WTC11 (cell line): ENCODE data around the gene PTPRT.

Experiments used
- CREM ChIP-seq: sonication (generic); formaldehyde crosslinking; IDR thresholded peaks from 2 replicates; pipeline ENCODE4 v1.8.1; 2022; ENCODE audit warnings: mild to moderate bottlenecking, missing genetic modification reagents, moderate library complexity
- CTCF ChIP-seq: fragments of 200-600 bp; IDR thresholded peaks from 2 replicates; pipeline ENCODE4 v1.8.0; 2022; ENCODE audit warnings: antibody characterized with exemption
- ELF4 ChIP-seq: sonication (generic); formaldehyde crosslinking; IDR thresholded peaks from 2 replicates; pipeline ENCODE4 v1.8.1; 2022; ENCODE audit warnings: low read depth, mild to moderate bottlenecking, moderate library complexity, missing genetic modification reagents
- FOXJ3 ChIP-seq: sonication (generic); formaldehyde crosslinking; IDR thresholded peaks from 2 replicates; pipeline ENCODE4 v1.9.0; 2021; ENCODE audit warnings: missing genetic modification reagents, mild to moderate bottlenecking, borderline replicate concordance
- JAZF1 ChIP-seq: fragments of 250-450 bp; sonication (Bioruptor Pico); IDR thresholded peaks from 2 replicates; pipeline ENCODE4 v1.9.0; 2021; ENCODE audit warnings: moderate library complexity, mild to moderate bottlenecking, inconsistent platforms
- JUN ChIP-seq: sonication (generic); formaldehyde crosslinking; IDR thresholded peaks from 2 replicates; pipeline ENCODE4 v1.8.0; 2023; ENCODE audit warnings: mild to moderate bottlenecking, missing genetic modification reagents
- KAT7 ChIP-seq: sonication (generic); formaldehyde crosslinking; IDR thresholded peaks from 2 replicates; pipeline ENCODE4 v1.8.1; 2023; ENCODE audit warnings: missing genetic modification reagents, mild to moderate bottlenecking, borderline replicate concordance
- NFYB ChIP-seq: sonication (generic); formaldehyde crosslinking; conservative IDR thresholded peaks from 2 replicates; pipeline ENCODE4 v1.8.0; 2022; ENCODE audit warnings: low read depth, missing genetic modification reagents
- SP1 ChIP-seq: sonication (generic); formaldehyde crosslinking; conservative IDR thresholded peaks from 2 replicates; pipeline ENCODE4 v1.8.1; 2022; ENCODE audit warnings: missing genetic modification reagents
- TEAD4 ChIP-seq: sonication (generic); formaldehyde crosslinking; IDR thresholded peaks from 2 replicates; pipeline ENCODE4 v1.8.0; 2022; ENCODE audit warnings: mild to moderate bottlenecking, missing genetic modification reagents
- TF ChIP-seq, protein P1 (sequence below): sonication (generic); formaldehyde crosslinking; IDR thresholded peaks from 2 replicates; pipeline ENCODE4 v1.8.0; 2022; ENCODE audit warnings: mild to moderate bottlenecking, missing genetic modification reagents
- TF ChIP-seq, protein P2 (sequence below): sonication (generic); formaldehyde crosslinking; IDR thresholded peaks from 2 replicates; pipeline ENCODE4 v1.8.1; 2023; ENCODE audit warnings: mild to moderate bottlenecking, missing genetic modification reagents, borderline replicate concordance
- TF ChIP-seq, protein P3 (sequence below): sonication (generic); formaldehyde crosslinking; IDR thresholded peaks from 2 replicates; pipeline ENCODE4 v1.8.1; 2023; ENCODE audit warnings: mild to moderate bottlenecking, missing genetic modification reagents, moderate library complexity
- TF ChIP-seq, protein P4 (sequence below): sonication (generic); formaldehyde crosslinking; IDR thresholded peaks from 2 replicates; pipeline ENCODE4 v1.8.1; 2023; ENCODE audit warnings: mild to moderate bottlenecking, missing genetic modification reagents

DNA sequence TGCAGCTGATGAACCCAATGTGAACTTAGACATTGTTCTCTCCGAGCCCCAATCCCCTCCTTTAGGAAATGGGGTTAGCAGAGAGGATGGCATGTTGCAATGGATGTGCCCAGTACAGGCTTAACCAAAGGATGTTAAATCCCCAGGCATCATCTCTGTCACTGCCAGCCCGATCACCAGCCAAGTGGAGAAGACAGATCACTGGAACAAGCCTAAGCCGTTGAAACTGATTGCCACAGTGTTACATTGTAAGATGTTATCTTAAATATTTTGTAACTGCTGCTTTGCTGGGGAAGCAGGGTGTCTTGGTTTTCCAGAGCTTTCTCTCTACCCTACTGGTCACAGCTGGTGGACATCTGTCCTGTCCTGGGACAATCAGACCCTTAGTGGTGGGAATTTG lies 788.1 kb downstream of the PTPRT start:
- TF ChIP-seq, protein P1, sequence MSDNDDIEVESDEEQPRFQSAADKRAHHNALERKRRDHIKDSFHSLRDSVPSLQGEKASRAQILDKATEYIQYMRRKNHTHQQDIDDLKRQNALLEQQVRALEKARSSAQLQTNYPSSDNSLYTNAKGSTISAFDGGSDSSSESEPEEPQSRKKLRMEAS (CRISPR knock-in tag): no peak
- TF ChIP-seq, protein P2, sequence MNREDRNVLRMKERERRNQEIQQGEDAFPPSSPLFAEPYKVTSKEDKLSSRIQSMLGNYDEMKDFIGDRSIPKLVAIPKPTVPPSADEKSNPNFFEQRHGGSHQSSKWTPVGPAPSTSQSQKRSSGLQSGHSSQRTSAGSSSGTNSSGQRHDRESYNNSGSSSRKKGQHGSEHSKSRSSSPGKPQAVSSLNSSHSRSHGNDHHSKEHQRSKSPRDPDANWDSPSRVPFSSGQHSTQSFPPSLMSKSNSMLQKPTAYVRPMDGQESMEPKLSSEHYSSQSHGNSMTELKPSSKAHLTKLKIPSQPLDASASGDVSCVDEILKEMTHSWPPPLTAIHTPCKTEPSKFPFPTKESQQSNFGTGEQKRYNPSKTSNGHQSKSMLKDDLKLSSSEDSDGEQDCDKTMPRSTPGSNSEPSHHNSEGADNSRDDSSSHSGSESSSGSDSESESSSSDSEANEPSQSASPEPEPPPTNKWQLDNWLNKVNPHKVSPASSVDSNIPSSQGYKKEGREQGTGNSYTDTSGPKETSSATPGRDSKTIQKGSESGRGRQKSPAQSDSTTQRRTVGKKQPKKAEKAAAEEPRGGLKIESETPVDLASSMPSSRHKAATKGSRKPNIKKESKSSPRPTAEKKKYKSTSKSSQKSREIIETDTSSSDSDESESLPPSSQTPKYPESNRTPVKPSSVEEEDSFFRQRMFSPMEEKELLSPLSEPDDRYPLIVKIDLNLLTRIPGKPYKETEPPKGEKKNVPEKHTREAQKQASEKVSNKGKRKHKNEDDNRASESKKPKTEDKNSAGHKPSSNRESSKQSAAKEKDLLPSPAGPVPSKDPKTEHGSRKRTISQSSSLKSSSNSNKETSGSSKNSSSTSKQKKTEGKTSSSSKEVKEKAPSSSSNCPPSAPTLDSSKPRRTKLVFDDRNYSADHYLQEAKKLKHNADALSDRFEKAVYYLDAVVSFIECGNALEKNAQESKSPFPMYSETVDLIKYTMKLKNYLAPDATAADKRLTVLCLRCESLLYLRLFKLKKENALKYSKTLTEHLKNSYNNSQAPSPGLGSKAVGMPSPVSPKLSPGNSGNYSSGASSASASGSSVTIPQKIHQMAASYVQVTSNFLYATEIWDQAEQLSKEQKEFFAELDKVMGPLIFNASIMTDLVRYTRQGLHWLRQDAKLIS (CRISPR knock-in tag): no peak
- TF ChIP-seq JAZF1 (CRISPR knock-in tag) (no peak), SP1 (CRISPR knock-in tag) (no peak), CREM (no peak), CTCF (no peak), ELF4 (no peak), JUN (CRISPR knock-in tag) (no peak), KAT7 (CRISPR knock-in tag) (no peak), NFYB (no peak), FOXJ3 (CRISPR knock-in tag) (no peak), TEAD4 (no peak)
- TF ChIP-seq, protein P3, sequence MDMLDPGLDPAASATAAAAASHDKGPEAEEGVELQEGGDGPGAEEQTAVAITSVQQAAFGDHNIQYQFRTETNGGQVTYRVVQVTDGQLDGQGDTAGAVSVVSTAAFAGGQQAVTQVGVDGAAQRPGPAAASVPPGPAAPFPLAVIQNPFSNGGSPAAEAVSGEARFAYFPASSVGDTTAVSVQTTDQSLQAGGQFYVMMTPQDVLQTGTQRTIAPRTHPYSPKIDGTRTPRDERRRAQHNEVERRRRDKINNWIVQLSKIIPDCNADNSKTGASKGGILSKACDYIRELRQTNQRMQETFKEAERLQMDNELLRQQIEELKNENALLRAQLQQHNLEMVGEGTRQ (CRISPR knock-in tag): no peak
- TF ChIP-seq, protein P4, sequence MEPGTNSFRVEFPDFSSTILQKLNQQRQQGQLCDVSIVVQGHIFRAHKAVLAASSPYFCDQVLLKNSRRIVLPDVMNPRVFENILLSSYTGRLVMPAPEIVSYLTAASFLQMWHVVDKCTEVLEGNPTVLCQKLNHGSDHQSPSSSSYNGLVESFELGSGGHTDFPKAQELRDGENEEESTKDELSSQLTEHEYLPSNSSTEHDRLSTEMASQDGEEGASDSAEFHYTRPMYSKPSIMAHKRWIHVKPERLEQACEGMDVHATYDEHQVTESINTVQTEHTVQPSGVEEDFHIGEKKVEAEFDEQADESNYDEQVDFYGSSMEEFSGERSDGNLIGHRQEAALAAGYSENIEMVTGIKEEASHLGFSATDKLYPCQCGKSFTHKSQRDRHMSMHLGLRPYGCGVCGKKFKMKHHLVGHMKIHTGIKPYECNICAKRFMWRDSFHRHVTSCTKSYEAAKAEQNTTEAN (CRISPR knock-in tag): no peak
